ENCODE results near the gene YAE1. TPM values are rescaled to one million over a fixed set of nuclear protein-coding genes. Genes with fewer than 3 reads are reported as not detected.

Gene YAE1
- total and polyA plus RNA-seq, 2 of the 8 experiments (the other 6 are each of a cell fraction or from before 2014, with no cell fraction given): 24.1 to 38.0 TPM

DNA sequence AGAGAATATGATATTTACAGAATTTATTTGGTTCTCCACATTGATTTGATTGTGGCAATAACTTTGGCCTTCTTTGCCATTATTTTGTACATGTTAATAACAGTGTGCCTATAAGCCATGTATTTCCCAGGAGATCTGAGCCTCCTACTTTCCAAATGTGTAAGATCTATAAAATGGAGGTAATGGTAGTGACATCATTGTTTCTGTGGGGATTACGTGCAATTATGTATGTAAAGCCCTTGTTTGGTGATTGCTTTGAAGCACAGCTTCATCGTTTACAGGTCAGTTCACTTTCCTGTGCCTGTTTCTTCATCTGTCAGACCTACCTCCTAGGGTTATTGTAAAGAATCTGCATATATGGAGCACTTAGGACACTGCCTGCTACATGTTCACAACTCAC, 17.3 kb downstream of the YAE1 start (continued):
- TF ChIP-seq, protein P1, sequence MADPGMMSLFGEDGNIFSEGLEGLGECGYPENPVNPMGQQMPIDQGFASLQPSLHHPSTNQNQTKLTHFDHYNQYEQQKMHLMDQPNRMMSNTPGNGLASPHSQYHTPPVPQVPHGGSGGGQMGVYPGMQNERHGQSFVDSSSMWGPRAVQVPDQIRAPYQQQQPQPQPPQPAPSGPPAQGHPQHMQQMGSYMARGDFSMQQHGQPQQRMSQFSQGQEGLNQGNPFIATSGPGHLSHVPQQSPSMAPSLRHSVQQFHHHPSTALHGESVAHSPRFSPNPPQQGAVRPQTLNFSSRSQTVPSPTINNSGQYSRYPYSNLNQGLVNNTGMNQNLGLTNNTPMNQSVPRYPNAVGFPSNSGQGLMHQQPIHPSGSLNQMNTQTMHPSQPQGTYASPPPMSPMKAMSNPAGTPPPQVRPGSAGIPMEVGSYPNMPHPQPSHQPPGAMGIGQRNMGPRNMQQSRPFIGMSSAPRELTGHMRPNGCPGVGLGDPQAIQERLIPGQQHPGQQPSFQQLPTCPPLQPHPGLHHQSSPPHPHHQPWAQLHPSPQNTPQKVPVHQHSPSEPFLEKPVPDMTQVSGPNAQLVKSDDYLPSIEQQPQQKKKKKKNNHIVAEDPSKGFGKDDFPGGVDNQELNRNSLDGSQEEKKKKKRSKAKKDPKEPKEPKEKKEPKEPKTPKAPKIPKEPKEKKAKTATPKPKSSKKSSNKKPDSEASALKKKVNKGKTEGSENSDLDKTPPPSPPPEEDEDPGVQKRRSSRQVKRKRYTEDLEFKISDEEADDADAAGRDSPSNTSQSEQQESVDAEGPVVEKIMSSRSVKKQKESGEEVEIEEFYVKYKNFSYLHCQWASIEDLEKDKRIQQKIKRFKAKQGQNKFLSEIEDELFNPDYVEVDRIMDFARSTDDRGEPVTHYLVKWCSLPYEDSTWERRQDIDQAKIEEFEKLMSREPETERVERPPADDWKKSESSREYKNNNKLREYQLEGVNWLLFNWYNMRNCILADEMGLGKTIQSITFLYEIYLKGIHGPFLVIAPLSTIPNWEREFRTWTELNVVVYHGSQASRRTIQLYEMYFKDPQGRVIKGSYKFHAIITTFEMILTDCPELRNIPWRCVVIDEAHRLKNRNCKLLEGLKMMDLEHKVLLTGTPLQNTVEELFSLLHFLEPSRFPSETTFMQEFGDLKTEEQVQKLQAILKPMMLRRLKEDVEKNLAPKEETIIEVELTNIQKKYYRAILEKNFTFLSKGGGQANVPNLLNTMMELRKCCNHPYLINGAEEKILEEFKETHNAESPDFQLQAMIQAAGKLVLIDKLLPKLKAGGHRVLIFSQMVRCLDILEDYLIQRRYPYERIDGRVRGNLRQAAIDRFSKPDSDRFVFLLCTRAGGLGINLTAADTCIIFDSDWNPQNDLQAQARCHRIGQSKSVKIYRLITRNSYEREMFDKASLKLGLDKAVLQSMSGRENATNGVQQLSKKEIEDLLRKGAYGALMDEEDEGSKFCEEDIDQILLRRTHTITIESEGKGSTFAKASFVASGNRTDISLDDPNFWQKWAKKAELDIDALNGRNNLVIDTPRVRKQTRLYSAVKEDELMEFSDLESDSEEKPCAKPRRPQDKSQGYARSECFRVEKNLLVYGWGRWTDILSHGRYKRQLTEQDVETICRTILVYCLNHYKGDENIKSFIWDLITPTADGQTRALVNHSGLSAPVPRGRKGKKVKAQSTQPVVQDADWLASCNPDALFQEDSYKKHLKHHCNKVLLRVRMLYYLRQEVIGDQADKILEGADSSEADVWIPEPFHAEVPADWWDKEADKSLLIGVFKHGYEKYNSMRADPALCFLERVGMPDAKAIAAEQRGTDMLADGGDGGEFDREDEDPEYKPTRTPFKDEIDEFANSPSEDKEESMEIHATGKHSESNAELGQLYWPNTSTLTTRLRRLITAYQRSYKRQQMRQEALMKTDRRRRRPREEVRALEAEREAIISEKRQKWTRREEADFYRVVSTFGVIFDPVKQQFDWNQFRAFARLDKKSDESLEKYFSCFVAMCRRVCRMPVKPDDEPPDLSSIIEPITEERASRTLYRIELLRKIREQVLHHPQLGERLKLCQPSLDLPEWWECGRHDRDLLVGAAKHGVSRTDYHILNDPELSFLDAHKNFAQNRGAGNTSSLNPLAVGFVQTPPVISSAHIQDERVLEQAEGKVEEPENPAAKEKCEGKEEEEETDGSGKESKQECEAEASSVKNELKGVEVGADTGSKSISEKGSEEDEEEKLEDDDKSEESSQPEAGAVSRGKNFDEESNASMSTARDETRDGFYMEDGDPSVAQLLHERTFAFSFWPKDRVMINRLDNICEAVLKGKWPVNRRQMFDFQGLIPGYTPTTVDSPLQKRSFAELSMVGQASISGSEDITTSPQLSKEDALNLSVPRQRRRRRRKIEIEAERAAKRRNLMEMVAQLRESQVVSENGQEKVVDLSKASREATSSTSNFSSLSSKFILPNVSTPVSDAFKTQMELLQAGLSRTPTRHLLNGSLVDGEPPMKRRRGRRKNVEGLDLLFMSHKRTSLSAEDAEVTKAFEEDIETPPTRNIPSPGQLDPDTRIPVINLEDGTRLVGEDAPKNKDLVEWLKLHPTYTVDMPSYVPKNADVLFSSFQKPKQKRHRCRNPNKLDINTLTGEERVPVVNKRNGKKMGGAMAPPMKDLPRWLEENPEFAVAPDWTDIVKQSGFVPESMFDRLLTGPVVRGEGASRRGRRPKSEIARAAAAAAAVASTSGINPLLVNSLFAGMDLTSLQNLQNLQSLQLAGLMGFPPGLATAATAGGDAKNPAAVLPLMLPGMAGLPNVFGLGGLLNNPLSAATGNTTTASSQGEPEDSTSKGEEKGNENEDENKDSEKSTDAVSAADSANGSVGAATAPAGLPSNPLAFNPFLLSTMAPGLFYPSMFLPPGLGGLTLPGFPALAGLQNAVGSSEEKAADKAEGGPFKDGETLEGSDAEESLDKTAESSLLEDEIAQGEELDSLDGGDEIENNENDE (IDR thresholded peaks at IDR 0.05; ENCODE audit: insufficient replicate concordance, low read length): no peak
- TF ChIP-seq KDM4A (IDR thresholded peaks at IDR 0.05; ENCODE audit: low read depth, low read length, severe bottlenecking) (no peak), JUND (IDR thresholded peaks at IDR 0.05; ENCODE audit: low read length) (no peak), RBBP5 (IDR thresholded peaks at IDR 0.05; ENCODE audit: borderline replicate concordance, low read depth, low read length) (no peak), RFX5 (IDR thresholded peaks at IDR 0.05; ENCODE audit: borderline replicate concordance, low read depth, low read length) (no peak), RAD21 (IDR thresholded peaks at IDR 0.05 in 1 of 2, conservative IDR thresholded peaks at IDR 0.05 in 1 of 2; ENCODE audit: low read depth in 2 of 2, low read length in 2 of 2) (no peak), EGR1 (IDR thresholded peaks at IDR 0.05; ENCODE audit: borderline replicate concordance, low read depth, low read length) (no peak), CTBP2 (IDR thresholded peaks at IDR 0.05; ENCODE audit: borderline replicate concordance, insufficient read depth, insufficient read length, low read length) (no peak), HDAC6 (IDR thresholded peaks at IDR 0.05; ENCODE audit: low read depth, low read length) (no peak), POU5F1 (IDR thresholded peaks at IDR 0.05; ENCODE audit: low read depth, low read length) (no peak)
- TF ChIP-seq, protein P2, sequence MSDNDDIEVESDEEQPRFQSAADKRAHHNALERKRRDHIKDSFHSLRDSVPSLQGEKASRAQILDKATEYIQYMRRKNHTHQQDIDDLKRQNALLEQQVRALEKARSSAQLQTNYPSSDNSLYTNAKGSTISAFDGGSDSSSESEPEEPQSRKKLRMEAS (IDR thresholded peaks at IDR 0.05): no peak
